MM.1S (cell line): ENCODE measurements around the gene TRIM8.

Experiments
- DNase-seq: peaks from one replicate; pipeline ENCODE4 v3.0.0-alpha.2; 2015
- H2AFZ ChIP-seq: fragments of 300-600 bp; sonication (generic); 2 replicates; pipeline ENCODE4 v1.6.0; 2016; ENCODE audit warnings: antibody characterized with exemption, low read length
- H3F3A ChIP-seq: fragments of 300-600 bp; sonication (generic); 2 replicates; pipeline ENCODE4 v1.6.1; 2016; ENCODE audit warnings: mild to moderate bottlenecking, antibody characterized with exemption, low read length, moderate library complexity, mixed read lengths; ENCODE audit not compliant: insufficient read depth
- H3K27ac ChIP-seq: fragments of 300-600 bp; sonication (generic); 2 replicates; pipeline ENCODE4 v1.5.1; 2016; ENCODE audit warnings: mild to moderate bottlenecking, low read length
- H3K27me3 ChIP-seq: fragments of 300-600 bp; sonication (generic); replicated peaks from 2 replicates; pipeline ENCODE4 v1.6.0; 2016; ENCODE audit warnings: low read length; ENCODE audit not compliant: insufficient read depth
- H3K36me3 ChIP-seq: fragments of 300-600 bp; sonication (generic); replicated peaks from 2 replicates; pipeline ENCODE4 v1.6.1; 2016; ENCODE audit warnings: mild to moderate bottlenecking, low read length, mixed read lengths; ENCODE audit not compliant: insufficient read depth
- H3K4me1 ChIP-seq: fragments of 300-600 bp; sonication (generic); 2 replicates; pipeline ENCODE4 v1.6.1; 2016; ENCODE audit warnings: low read length, mixed read lengths
- H3K4me2 ChIP-seq: fragments of 300-600 bp; sonication (generic); 2 replicates; pipeline ENCODE4 v1.6.0; 2016; ENCODE audit warnings: low read depth, low read length
- H3K4me3 ChIP-seq: fragments of 300-600 bp; sonication (generic); 2 replicates; pipeline ENCODE4 v1.5.1; 2016; ENCODE audit warnings: low read length, mixed read lengths
- H3K79me2 ChIP-seq: fragments of 300-600 bp; sonication (generic); 2 replicates; pipeline ENCODE4 v1.6.1; 2016; ENCODE audit warnings: mixed run types, low read length, mixed read lengths
- H3K9ac ChIP-seq: fragments of 300-600 bp; sonication (generic); 2 replicates; pipeline ENCODE4 v1.6.1; 2016; ENCODE audit warnings: low read length, mixed read lengths
- H3K9me2 ChIP-seq: fragments of 300-600 bp; sonication (generic); replicated peaks from 2 replicates; pipeline ENCODE4 v1.6.1; 2016; ENCODE audit warnings: mild to moderate bottlenecking, low read length, mixed read lengths; ENCODE audit not compliant: insufficient read depth
- H3K9me3 ChIP-seq: fragments of 300-600 bp; sonication (generic); replicated peaks from 2 replicates; pipeline ENCODE4 v1.6.1; 2016; ENCODE audit warnings: mild to moderate bottlenecking, low read length, mixed read lengths; ENCODE audit not compliant: insufficient read depth
- H4K20me1 ChIP-seq: fragments of 300-600 bp; sonication (generic); 2 replicates; pipeline ENCODE4 v1.6.1; 2016; ENCODE audit warnings: mild to moderate bottlenecking, low read length, moderate library complexity, mixed read lengths; ENCODE audit not compliant: insufficient read depth
- EZH2 ChIP-seq: fragments of 300-600 bp; sonication (generic); optimal IDR thresholded peaks from 2 replicates; pipeline ENCODE3; 2017; ENCODE audit warnings: low read depth, mild to moderate bottlenecking, antibody characterized with exemption, low read length, mixed read lengths
- EZH2phosphoT487 ChIP-seq: fragments of 300-600 bp; sonication (generic); IDR thresholded peaks from 2 replicates; pipeline ENCODE4 v1.6.1; 2018; ENCODE audit warnings: antibody characterized with exemption, low read length
- TF ChIP-seq, protein P1 (sequence below): fragments of 300-600 bp; sonication (generic); IDR thresholded peaks from 2 replicates; pipeline ENCODE4 v1.5.1; 2016; ENCODE audit warnings: antibody characterized with exemption, low read length, mixed read lengths

TRIM8 gene

GRCh38 chr10:102701272-102701671, 57.0 kb downstream of the TRIM8 start:
- H3K4me3 ChIP-seq, result no peak overlapping the region
- H3K9me2 ChIP-seq, result no peaks in the 10 kb centered on the region
- no peak overlapping the region for H3K9ac ChIP-seq
- H3K27me3 ChIP-seq, result no peaks in the 10 kb centered on the region
- no peaks in the 10 kb centered on the region for H3K9me3 ChIP-seq
- H3K36me3 ChIP-seq, result no peaks in the 10 kb centered on the region
- H3K27ac ChIP-seq, result no peak overlapping the region
- DNase-seq, result no peak
- no peaks in the 10 kb centered on the region for H3K4me1 ChIP-seq
- H3F3A ChIP-seq, result no peaks in the 10 kb centered on the region; the same call in 1 of the 2 replicates
- TF ChIP-seq EZH2 (no peak), EZH2phosphoT487 (no peak)
- TF ChIP-seq, protein P1, sequence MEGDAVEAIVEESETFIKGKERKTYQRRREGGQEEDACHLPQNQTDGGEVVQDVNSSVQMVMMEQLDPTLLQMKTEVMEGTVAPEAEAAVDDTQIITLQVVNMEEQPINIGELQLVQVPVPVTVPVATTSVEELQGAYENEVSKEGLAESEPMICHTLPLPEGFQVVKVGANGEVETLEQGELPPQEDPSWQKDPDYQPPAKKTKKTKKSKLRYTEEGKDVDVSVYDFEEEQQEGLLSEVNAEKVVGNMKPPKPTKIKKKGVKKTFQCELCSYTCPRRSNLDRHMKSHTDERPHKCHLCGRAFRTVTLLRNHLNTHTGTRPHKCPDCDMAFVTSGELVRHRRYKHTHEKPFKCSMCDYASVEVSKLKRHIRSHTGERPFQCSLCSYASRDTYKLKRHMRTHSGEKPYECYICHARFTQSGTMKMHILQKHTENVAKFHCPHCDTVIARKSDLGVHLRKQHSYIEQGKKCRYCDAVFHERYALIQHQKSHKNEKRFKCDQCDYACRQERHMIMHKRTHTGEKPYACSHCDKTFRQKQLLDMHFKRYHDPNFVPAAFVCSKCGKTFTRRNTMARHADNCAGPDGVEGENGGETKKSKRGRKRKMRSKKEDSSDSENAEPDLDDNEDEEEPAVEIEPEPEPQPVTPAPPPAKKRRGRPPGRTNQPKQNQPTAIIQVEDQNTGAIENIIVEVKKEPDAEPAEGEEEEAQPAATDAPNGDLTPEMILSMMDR, result no peak
- H4K20me1 ChIP-seq, result no peaks in the 10 kb centered on the region
- H2AFZ ChIP-seq, result no peak overlapping the region
- H3K79me2 ChIP-seq, result peaks cover 17% of the 10 kb centered on the region
- no peak overlapping the region for H3K4me2 ChIP-seq

DNA sequence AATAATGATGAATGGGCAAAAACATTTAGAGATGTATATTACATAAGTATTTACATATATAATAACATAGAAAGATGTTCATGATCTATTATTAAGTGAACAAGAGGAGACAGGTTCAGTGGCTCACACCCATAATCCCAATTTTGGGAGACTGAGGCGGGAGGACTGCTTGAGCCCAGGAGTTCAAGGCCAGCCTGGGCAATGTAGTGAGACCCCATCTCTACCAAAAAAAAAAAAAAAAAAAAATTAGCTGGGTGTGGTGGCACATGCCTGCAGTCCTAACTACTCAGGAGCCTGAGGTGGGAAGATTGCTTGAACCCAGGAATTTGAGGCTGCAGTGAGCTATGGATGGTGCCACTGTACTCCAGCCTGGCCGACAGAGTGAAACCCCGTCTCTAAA, 57.5 kb downstream of the TRIM8 start:
- Histone ChIP-seq H3K4me2 (no peak overlapping the region), H3K36me3 (no peaks in the 10 kb centered on the region), H3K9me2 (no peaks in the 10 kb centered on the region), H3K4me1 (no peaks in the 10 kb centered on the region), H2AFZ (no peak overlapping the region), H4K20me1 (no peaks in the 10 kb centered on the region), H3K4me3 (no peak overlapping the region), H3K27ac (no peak overlapping the region), H3K27me3 (no peaks in the 10 kb centered on the region), H3K9me3 (no peaks in the 10 kb centered on the region), H3K79me2 (peaks cover 22% of the 10 kb centered on the region), H3F3A (no peaks in the 10 kb centered on the region; the same call in 1 of the 2 replicates), H3K9ac (no peak overlapping the region)
- DNase-seq, result no peak
- TF ChIP-seq, protein P1, result no peak
- TF ChIP-seq EZH2, result no peak

- Histone ChIP-seq H3K27me3 (no peaks in the 10 kb centered on the region), H3K36me3 (no peaks in the 10 kb centered on the region), H3K4me3 (no peak overlapping the region), H3F3A (no peaks in the 10 kb centered on the region; the same call in 1 of the 2 replicates), H3K4me2 (no peak overlapping the region), H3K4me1 (no peaks in the 10 kb centered on the region), H3K79me2 (peaks cover 31% of the 10 kb centered on the region), H3K27ac (no peak overlapping the region), H3K9ac (no peak overlapping the region), H3K9me3 (no peaks in the 10 kb centered on the region), H3K9me2 (no peaks in the 10 kb centered on the region), H2AFZ (no peak overlapping the region), H4K20me1 (no peaks in the 10 kb centered on the region)
- TF ChIP-seq EZH2 (no peak), EZH2phosphoT487 (no peak)
- TF ChIP-seq, protein P1, result no peak
- DNase-seq, result no peak
These were observed 58.5 kb downstream of the TRIM8 start for GRCh38 chr10:102702742-102703141.
